ENCODE results near the gene NLRC5.

The NLRC5 gene

GRCh38 chr16:57100445-57100844 is 111.1 kb downstream of the NLRC5 start:
- no peak overlapping the region for H3K4me3 ChIP-seq (ENCODE audit: low read depth, low read length)
- TF ChIP-seq MYC (IDR thresholded peaks at IDR 0.05; ENCODE audit: low read depth, low read length) (no peak), MAX (IDR thresholded peaks at IDR 0.05; ENCODE audit: low read depth, low read length) (no peak), POLR2A (IDR thresholded peaks at IDR 0.05; ENCODE audit: extremely low read depth, insufficient read length) (no peak), CTCF (IDR thresholded peaks at IDR 0.05; ENCODE audit: low read depth, low read length) (no peak)
- DNase-seq (ENCODE audit: low read depth), result no peak

- DNase-seq (ENCODE audit: low read depth), result no peak
- TF ChIP-seq CTCF (IDR thresholded peaks at IDR 0.05; ENCODE audit: low read depth, low read length) (no peak), MYC (IDR thresholded peaks at IDR 0.05; ENCODE audit: low read depth, low read length) (no peak), MAX (IDR thresholded peaks at IDR 0.05; ENCODE audit: low read depth, low read length) (no peak), POLR2A (IDR thresholded peaks at IDR 0.05; ENCODE audit: extremely low read depth, insufficient read length) (no peak)
- no peak overlapping the region for H3K4me3 ChIP-seq (ENCODE audit: low read depth, low read length)
Measured at GRCh38 chr16:57102888-57103851, 113.8 kb downstream of the NLRC5 start.

GRCh38 chr16:57104706-57105105 is 115.3 kb downstream of the NLRC5 start:
- no peak for DNase-seq (ENCODE audit: low read depth)
- TF ChIP-seq CTCF (IDR thresholded peaks at IDR 0.05; ENCODE audit: low read depth, low read length) (no peak), POLR2A (IDR thresholded peaks at IDR 0.05; ENCODE audit: extremely low read depth, insufficient read length) (no peak), MAX (IDR thresholded peaks at IDR 0.05; ENCODE audit: low read depth, low read length) (no peak), MYC (IDR thresholded peaks at IDR 0.05; ENCODE audit: low read depth, low read length) (no peak)

GRCh38 chr16:57105184-57105583 is 115.8 kb downstream of the NLRC5 start:
- H3K4me3 ChIP-seq (ENCODE audit: low read depth, low read length), result no peak overlapping the region
- no peak for DNase-seq (ENCODE audit: low read depth)
- TF ChIP-seq MAX (IDR thresholded peaks at IDR 0.05; ENCODE audit: low read depth, low read length) (no peak), CTCF (IDR thresholded peaks at IDR 0.05; ENCODE audit: low read depth, low read length) (no peak), POLR2A (IDR thresholded peaks at IDR 0.05; ENCODE audit: extremely low read depth, insufficient read length) (no peak), MYC (IDR thresholded peaks at IDR 0.05; ENCODE audit: low read depth, low read length) (no peak)

More at GRCh38 chr16:57104706-57105105, 115.3 kb downstream of the NLRC5 start:
- H3K4me3 ChIP-seq (ENCODE audit: low read depth, low read length), result no peak overlapping the region

GRCh38 chr16:57106767-57107166 is 117.4 kb downstream of the NLRC5 start:
- no peak overlapping the region for H3K4me3 ChIP-seq (ENCODE audit: low read depth, low read length)
- no peak for DNase-seq (ENCODE audit: low read depth)
- TF ChIP-seq MAX (IDR thresholded peaks at IDR 0.05; ENCODE audit: low read depth, low read length) (no peak), CTCF (IDR thresholded peaks at IDR 0.05; ENCODE audit: low read depth, low read length) (no peak), MYC (IDR thresholded peaks at IDR 0.05; ENCODE audit: low read depth, low read length) (no peak), POLR2A (IDR thresholded peaks at IDR 0.05; ENCODE audit: extremely low read depth, insufficient read length) (no peak)

Data from NB4 (cell line).